Measurements from ENCODE around the gene MTA3.

Gene MTA3

DNA sequence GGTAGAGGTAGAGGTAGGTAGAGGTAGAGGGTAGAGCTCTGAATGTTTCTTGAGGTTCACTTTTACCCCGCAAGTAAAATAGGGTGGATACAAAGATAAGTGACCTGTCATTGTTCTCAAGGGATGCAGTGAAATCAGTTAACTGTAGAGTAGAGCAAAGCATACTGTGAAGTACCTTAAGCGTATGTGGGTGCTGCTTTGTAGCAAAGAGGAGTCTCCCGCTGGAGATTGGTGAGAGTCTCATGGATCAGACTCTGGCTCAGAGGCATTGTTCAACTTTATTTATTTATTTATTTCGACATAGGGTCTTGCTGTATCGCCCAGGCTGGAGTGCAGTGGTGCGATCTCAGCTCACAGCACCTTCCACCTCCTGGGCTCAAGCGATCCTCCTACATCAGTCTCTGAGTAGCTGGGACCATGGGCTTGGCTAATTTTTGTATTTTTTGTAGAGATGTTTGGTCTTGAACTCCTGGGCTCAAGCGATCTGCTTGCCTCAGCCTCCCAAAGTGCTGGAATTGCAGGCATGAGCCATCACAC is 38.7 kb downstream of the MTA3 start:
- no peak for TF ChIP-seq FOXM1 (IDR thresholded peaks at IDR 0.05; ENCODE audit: borderline replicate concordance, low read depth)
- no peak for TF ChIP-seq CEBPB (IDR thresholded peaks at IDR 0.05)
- no peak for TF ChIP-seq EP300 (IDR thresholded peaks at IDR 0.05; ENCODE audit: borderline replicate concordance)
- TF ChIP-seq, protein P1, sequence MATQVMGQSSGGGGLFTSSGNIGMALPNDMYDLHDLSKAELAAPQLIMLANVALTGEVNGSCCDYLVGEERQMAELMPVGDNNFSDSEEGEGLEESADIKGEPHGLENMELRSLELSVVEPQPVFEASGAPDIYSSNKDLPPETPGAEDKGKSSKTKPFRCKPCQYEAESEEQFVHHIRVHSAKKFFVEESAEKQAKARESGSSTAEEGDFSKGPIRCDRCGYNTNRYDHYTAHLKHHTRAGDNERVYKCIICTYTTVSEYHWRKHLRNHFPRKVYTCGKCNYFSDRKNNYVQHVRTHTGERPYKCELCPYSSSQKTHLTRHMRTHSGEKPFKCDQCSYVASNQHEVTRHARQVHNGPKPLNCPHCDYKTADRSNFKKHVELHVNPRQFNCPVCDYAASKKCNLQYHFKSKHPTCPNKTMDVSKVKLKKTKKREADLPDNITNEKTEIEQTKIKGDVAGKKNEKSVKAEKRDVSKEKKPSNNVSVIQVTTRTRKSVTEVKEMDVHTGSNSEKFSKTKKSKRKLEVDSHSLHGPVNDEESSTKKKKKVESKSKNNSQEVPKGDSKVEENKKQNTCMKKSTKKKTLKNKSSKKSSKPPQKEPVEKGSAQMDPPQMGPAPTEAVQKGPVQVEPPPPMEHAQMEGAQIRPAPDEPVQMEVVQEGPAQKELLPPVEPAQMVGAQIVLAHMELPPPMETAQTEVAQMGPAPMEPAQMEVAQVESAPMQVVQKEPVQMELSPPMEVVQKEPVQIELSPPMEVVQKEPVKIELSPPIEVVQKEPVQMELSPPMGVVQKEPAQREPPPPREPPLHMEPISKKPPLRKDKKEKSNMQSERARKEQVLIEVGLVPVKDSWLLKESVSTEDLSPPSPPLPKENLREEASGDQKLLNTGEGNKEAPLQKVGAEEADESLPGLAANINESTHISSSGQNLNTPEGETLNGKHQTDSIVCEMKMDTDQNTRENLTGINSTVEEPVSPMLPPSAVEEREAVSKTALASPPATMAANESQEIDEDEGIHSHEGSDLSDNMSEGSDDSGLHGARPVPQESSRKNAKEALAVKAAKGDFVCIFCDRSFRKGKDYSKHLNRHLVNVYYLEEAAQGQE (IDR thresholded peaks at IDR 0.05; ENCODE audit: low read depth), result no peak
- no peak for TF ChIP-seq ZBTB7A (IDR thresholded peaks at IDR 0.05; ENCODE audit: low read depth)
- no peak for TF ChIP-seq TCF12 (IDR thresholded peaks at IDR 0.05; ENCODE audit: low read depth)
- TF ChIP-seq EGR1 (IDR thresholded peaks at IDR 0.05), result no peak
- no peak for TF ChIP-seq NFIC (IDR thresholded peaks at IDR 0.05)
- TF ChIP-seq CREB1 (IDR thresholded peaks at IDR 0.05; ENCODE audit: low read depth), result no peak
- no peak for TF ChIP-seq TAF1 (IDR thresholded peaks at IDR 0.05; ENCODE audit: low read depth)
- TF ChIP-seq YY1 (IDR thresholded peaks at IDR 0.05; ENCODE audit: low read depth), result no peak
- no peak for TF ChIP-seq RAD21 (IDR thresholded peaks at IDR 0.05; ENCODE audit: low read depth)
- TF ChIP-seq, protein P2, sequence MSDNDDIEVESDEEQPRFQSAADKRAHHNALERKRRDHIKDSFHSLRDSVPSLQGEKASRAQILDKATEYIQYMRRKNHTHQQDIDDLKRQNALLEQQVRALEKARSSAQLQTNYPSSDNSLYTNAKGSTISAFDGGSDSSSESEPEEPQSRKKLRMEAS (IDR thresholded peaks at IDR 0.05), result no peak
- no peak for TF ChIP-seq TEAD4 (IDR thresholded peaks at IDR 0.05)
- TF ChIP-seq, protein P3, sequence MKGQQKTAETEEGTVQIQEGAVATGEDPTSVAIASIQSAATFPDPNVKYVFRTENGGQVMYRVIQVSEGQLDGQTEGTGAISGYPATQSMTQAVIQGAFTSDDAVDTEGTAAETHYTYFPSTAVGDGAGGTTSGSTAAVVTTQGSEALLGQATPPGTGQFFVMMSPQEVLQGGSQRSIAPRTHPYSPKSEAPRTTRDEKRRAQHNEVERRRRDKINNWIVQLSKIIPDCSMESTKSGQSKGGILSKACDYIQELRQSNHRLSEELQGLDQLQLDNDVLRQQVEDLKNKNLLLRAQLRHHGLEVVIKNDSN (IDR thresholded peaks at IDR 0.05), result no peak

DNA sequence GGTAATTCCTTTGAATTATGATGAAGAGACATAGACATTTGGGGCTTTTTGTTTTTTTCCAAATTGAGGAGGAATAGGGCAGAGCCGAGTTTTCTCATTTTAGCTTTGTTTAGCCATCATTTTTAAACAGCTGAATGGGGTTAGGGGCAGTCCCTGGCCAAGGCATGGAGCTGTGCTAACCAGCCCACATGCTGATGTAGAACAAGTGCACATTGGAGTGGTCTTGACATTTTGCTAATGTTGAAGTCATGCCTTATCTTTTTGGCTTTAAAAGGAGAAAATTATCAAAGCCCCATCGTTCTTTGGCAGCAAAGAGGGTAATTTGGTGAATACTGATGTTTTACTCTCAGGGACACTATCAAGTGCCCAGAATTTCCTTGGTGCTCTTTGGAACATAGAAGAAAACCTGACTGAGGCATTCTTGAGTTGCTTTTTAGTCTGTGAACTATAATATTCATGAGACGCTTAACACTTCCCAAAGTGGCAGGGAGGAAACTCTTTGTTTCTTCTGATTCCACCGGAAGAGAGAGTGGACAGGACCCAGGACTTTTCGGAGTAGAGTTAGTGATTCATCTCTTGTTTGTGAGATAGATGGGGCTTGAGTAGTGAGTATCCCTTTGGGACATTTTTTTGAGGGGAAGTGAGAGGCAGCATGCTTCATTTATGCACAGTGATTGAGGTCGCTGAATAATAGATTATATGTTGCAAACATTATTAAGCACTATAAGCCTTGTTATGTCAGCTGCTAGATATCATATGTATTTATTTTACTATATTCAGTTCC is 45.0 kb downstream of the MTA3 start:
- no peak for TF ChIP-seq YY1 (IDR thresholded peaks at IDR 0.05; ENCODE audit: low read depth)

DNA sequence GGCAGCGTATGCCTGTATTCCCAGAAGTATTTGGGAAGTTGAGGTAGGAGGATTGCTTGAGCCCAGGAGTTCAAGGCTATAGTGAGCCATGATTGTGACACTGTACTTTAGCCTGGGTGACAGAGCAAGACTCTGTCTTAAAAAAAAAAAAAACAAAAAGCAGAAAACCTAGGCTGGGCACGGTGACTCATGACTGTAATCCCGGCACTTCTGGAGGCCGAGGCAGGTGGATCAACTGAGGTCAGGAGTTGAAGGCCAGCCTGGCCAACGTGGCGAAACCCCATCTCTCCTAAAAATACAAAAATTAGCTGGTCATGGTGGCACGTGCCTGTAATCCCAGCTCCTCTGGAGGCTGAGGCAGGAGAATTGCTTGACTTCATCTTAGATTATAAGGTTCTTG is 46.4 kb downstream of the MTA3 start:
- TF ChIP-seq TEAD4 (IDR thresholded peaks at IDR 0.05) (no peak), CEBPB (IDR thresholded peaks at IDR 0.05) (no peak), TCF12 (IDR thresholded peaks at IDR 0.05; ENCODE audit: low read depth) (no peak), NFIC (IDR thresholded peaks at IDR 0.05) (no peak), YY1 (IDR thresholded peaks at IDR 0.05; ENCODE audit: low read depth) (no peak), EGR1 (IDR thresholded peaks at IDR 0.05) (no peak)
- TF ChIP-seq, protein P1 (IDR thresholded peaks at IDR 0.05; ENCODE audit: low read depth), result no peak
- TF ChIP-seq, protein P2 (IDR thresholded peaks at IDR 0.05), result no peak

DNA sequence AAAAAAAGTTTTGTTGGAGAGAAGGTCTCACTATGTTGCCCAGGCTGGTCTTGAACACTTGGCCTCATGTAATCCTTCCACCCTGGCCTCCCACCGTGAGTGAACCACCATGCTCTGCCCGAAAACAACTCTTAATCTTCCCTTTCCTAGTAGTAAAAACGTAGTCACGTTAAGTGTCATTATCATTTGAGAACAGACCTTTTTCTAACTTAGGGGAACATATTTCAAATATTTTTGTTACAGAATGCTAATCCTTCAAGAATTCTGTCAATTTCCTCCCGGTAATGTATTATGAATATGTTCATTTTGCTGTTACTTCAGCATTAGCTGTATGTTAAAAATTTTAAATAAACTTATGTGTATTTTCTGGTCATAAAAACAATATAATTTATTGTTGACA is 49.7 kb downstream of the MTA3 start:
- TF ChIP-seq CREB1 (IDR thresholded peaks at IDR 0.05; ENCODE audit: low read depth) (no peak), TCF12 (IDR thresholded peaks at IDR 0.05; ENCODE audit: low read depth) (no peak), EP300 (IDR thresholded peaks at IDR 0.05; ENCODE audit: borderline replicate concordance) (no peak), TAF1 (IDR thresholded peaks at IDR 0.05; ENCODE audit: low read depth) (no peak), YY1 (IDR thresholded peaks at IDR 0.05; ENCODE audit: low read depth) (no peak), CEBPB (IDR thresholded peaks at IDR 0.05) (no peak), NFIC (IDR thresholded peaks at IDR 0.05) (no peak), TEAD4 (IDR thresholded peaks at IDR 0.05) (no peak), EGR1 (IDR thresholded peaks at IDR 0.05) (no peak), RAD21 (IDR thresholded peaks at IDR 0.05; ENCODE audit: low read depth) (no peak), ZBTB7A (IDR thresholded peaks at IDR 0.05; ENCODE audit: low read depth) (no peak), FOXM1 (IDR thresholded peaks at IDR 0.05; ENCODE audit: borderline replicate concordance, low read depth) (no peak)
- TF ChIP-seq, protein P1 (IDR thresholded peaks at IDR 0.05; ENCODE audit: low read depth), result no peak
- TF ChIP-seq, protein P3 (IDR thresholded peaks at IDR 0.05), result no peak
- TF ChIP-seq, protein P2 (IDR thresholded peaks at IDR 0.05), result no peak
